ENCODE results near the gene DYNC1I1. TPM values are rescaled to one million over a fixed set of nuclear protein-coding genes. Genes with fewer than 3 reads are reported as not detected.

Gene DYNC1I1
- total RNA-seq, 1 donor from 2014 or later, result 4.4 TPM

DNA sequence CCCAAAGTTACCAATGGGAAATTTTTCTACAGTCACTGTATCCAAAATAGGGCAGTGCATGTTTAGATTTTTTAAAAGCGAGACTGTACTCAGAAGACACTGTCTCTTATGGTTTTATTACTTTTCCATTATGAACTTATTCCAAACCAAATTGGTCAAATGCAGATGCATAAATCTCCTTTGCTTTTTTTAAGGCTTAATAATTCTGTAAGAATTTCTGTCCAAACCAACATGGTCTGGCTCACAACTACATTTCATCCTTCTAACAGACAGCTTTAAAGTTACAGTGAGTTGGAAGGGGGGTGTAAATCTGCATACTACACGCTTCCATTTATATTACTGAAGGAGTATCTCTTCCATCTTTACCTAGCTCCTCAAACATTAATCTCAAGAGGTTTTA is 350.4 kb downstream of the DYNC1I1 start:
- DNase-seq (ENCODE audit: low spot score in 2 of 2, unreplicated experiment in 2 of 2), result no peak
- Mint-ChIP-seq H3K4me3 (no peak overlapping the region), H3K4me1 (peaks cover 80% of the 10 kb centered on the region), H3K9me3 (no peaks in the 10 kb centered on the region), H3K27me3 (ENCODE audit: low read depth) (no peaks in the 10 kb centered on the region), H3K36me3 (no peaks in the 10 kb centered on the region), H3K27ac (peak overlapping the region; percentile 68)
- TF ChIP-seq, protein P1, sequence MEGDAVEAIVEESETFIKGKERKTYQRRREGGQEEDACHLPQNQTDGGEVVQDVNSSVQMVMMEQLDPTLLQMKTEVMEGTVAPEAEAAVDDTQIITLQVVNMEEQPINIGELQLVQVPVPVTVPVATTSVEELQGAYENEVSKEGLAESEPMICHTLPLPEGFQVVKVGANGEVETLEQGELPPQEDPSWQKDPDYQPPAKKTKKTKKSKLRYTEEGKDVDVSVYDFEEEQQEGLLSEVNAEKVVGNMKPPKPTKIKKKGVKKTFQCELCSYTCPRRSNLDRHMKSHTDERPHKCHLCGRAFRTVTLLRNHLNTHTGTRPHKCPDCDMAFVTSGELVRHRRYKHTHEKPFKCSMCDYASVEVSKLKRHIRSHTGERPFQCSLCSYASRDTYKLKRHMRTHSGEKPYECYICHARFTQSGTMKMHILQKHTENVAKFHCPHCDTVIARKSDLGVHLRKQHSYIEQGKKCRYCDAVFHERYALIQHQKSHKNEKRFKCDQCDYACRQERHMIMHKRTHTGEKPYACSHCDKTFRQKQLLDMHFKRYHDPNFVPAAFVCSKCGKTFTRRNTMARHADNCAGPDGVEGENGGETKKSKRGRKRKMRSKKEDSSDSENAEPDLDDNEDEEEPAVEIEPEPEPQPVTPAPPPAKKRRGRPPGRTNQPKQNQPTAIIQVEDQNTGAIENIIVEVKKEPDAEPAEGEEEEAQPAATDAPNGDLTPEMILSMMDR (IDR thresholded peaks at IDR 0.05; ENCODE audit: unreplicated experiment), result no peak

DNA sequence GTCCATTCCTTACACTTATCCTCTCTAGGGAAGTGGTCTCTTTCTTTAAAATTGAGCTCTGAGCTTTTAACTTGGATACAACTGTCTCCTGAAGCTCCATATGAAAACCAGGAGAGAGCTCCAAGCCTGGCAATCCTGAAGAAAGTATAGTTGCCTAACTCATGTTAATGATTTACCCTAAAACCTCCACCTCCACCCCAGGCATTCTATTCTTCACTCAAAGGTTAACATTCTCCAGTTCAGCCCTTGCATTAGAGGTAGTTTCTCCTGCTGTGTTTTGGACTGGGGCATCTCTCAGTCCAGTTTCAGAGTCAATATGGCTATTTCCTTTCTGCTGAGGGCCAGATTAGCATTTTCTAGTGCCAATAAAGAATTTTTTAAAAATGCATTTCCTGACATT is 354.0 kb downstream of the DYNC1I1 start:
- no peaks in the 10 kb centered on the region for H3K9me3 Mint-ChIP-seq
- peaks cover 6% of the 10 kb centered on the region for H3K36me3 Mint-ChIP-seq
- no peak overlapping the region for H3K4me3 Mint-ChIP-seq
- H3K4me1 Mint-ChIP-seq, result peaks cover 59% of the 10 kb centered on the region
- H3K27me3 Mint-ChIP-seq (ENCODE audit: low read depth), result no peaks in the 10 kb centered on the region
- TF ChIP-seq, protein P1 (IDR thresholded peaks at IDR 0.05; ENCODE audit: unreplicated experiment), result no peak
- DNase-seq (ENCODE audit: low spot score in 2 of 2, unreplicated experiment in 2 of 2), result no peak
- H3K27ac Mint-ChIP-seq, result no peak overlapping the region

DNA sequence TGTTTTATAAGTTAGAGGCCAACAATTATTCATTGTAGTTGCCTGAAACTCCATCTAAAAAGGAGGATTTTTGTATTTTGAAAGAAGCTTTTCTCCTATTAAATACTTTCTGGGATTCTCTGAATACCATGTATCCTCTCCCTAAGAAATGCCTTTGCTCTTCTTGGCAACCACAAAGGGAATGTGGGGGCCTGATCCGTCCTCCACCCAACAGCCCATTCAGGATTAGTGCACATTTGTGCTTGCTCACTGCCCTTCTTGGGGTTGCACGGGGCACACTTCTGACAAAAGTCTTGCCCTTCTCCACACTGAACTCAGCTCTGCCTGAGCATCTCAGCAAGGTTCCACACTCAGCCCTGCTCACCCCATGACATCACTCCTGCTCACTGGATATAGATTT is 355.4 kb downstream of the DYNC1I1 start:
- peak overlapping the region; percentile 72 for H3K27ac Mint-ChIP-seq
- H3K4me1 Mint-ChIP-seq, result peaks cover 58% of the 10 kb centered on the region
- no peaks in the 10 kb centered on the region for H3K9me3 Mint-ChIP-seq
- H3K4me3 Mint-ChIP-seq, result no peak overlapping the region
- DNase-seq (ENCODE audit: low spot score in 2 of 2, unreplicated experiment in 2 of 2), result no peak
- H3K36me3 Mint-ChIP-seq, result peaks cover 6% of the 10 kb centered on the region
- H3K27me3 Mint-ChIP-seq (ENCODE audit: low read depth), result no peaks in the 10 kb centered on the region
- TF ChIP-seq, protein P1 (IDR thresholded peaks at IDR 0.05; ENCODE audit: unreplicated experiment), result no peak

DNA sequence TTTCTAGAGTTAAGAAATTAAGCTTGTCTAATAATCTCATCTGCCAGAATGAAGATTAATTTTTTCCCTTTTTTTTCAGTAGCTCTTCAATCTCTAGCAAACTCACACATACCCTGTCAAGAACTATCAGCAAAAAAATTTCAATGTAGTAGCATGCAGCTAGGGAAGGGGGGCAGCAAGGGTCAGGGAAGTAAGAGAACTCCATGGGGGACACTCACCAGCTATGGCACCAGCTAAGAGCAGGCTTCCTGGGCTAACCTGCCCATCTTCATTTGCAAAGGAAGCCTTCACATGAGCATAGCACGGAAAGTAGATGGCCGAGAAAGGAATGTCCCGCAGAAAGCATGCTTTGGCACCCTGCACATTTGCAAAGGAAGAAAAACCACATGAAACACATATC is 359.2 kb downstream of the DYNC1I1 start:
- Mint-ChIP-seq H3K27ac (peak overlapping the region; percentile 25), H3K9me3 (no peaks in the 10 kb centered on the region), H3K4me3 (no peak overlapping the region), H3K27me3 (ENCODE audit: low read depth) (no peaks in the 10 kb centered on the region), H3K4me1 (peaks cover 58% of the 10 kb centered on the region), H3K36me3 (peaks cover 16% of the 10 kb centered on the region)
- TF ChIP-seq, protein P1 (IDR thresholded peaks at IDR 0.05; ENCODE audit: unreplicated experiment), result no peak
- no peak for DNase-seq (ENCODE audit: low spot score in 2 of 2, unreplicated experiment in 2 of 2)

DNA sequence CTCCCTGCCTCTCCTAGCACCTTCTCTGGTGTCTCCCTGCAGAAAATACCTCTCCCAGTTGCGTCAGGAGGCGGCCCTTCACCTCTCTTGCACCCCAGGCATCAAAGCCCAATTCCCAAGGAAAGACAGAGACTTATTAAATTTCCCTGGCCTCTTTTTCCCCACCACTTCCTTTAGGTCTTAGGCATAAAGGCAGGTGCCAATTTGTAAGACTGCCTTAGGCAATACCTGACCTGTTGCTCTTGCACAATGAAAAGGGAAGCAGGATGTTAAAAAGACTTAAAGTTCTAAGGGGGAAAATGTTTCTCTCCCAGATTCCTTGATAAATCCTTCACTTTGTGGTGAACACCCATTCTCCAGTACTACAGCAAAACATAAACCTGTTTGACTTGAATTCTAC is 362.9 kb downstream of the DYNC1I1 start:
- DNase-seq (ENCODE audit: low spot score in 2 of 2, unreplicated experiment in 2 of 2), result no peak
- H3K9me3 Mint-ChIP-seq, result peaks cover 6% of the 10 kb centered on the region
- H3K4me3 Mint-ChIP-seq, result no peak overlapping the region
- peaks cover 17% of the 10 kb centered on the region for H3K36me3 Mint-ChIP-seq
- no peaks in the 10 kb centered on the region for H3K27me3 Mint-ChIP-seq (ENCODE audit: low read depth)
- peaks cover 53% of the 10 kb centered on the region for H3K4me1 Mint-ChIP-seq
- TF ChIP-seq, protein P1 (IDR thresholded peaks at IDR 0.05; ENCODE audit: unreplicated experiment), result no peak
- H3K27ac Mint-ChIP-seq, result peak overlapping the region; percentile 40

All from mesothelial cell of epicardium (in vitro differentiated cells).